ENCODE measurements around the gene MTREX. TPM values are rescaled to one million over a fixed set of nuclear protein-coding genes. Genes with fewer than 3 reads are reported as not detected.

MTREX gene
- total and polyA plus RNA-seq, 2 of the 8 experiments (the other 6 are each of a cell fraction or from before 2014, with no cell fraction given) = 16.0 to 130 TPM

- TF ChIP-seq CHD7 (IDR thresholded peaks at IDR 0.05; ENCODE audit: insufficient replicate concordance, low read length) (no peak), SP4 (IDR thresholded peaks at IDR 0.05; ENCODE audit: low read length) (no peak), ASH2L (IDR thresholded peaks at IDR 0.05; ENCODE audit: low read length) (no peak), JUND (IDR thresholded peaks at IDR 0.05; ENCODE audit: low read length) (no peak), SIRT6 (IDR thresholded peaks at IDR 0.05; ENCODE audit: low read length) (no peak), GTF2F1 (IDR thresholded peaks at IDR 0.05; ENCODE audit: borderline replicate concordance, low read depth, low read length) (no peak), CBX5 (IDR thresholded peaks at IDR 0.05; ENCODE audit: low read depth, low read length) (no peak), USF2 (IDR thresholded peaks at IDR 0.05; ENCODE audit: low read length) (no peak), TCF12 (IDR thresholded peaks at IDR 0.05; ENCODE audit: low read depth, low read length) (no peak), ATF2 (IDR thresholded peaks at IDR 0.05; ENCODE audit: low read length) (no peak)
Observed at GRCh38 chr5:55421074-55421529, 113.3 kb downstream of the MTREX start (continued).
